HG02610 (cell line): Measurements from ENCODE around the gene MS4A18.

Experiments used
- ATAC-seq: cut with Tn5 transposase; IDR thresholded peaks from one replicate; pipeline ENCODE4 v1.9.1; 2021; ENCODE audit warnings: mild to moderate bottlenecking, moderate library complexity; ENCODE audit not compliant: unreplicated experiment

The MS4A18 gene

GRCh38 chr11:60785136-60785535 is 60.6 kb downstream of the MS4A18 start, which contains the start of gene MS4A10:
TSS of gene MS4A10 (plus strand) at chr11:60785333. CDS start at chr11:60790336, 5,003 bp downstream.
- ATAC-seq: no peak

GRCh38 chr11:60785806-60786361 is 61.4 kb downstream of the MS4A18 start:
- no peak for ATAC-seq

GRCh38 chr11:60786811-60787567 is 62.5 kb downstream of the MS4A18 start:
- ATAC-seq: no peak

GRCh38 chr11:60788401-60789125 is 64.0 kb downstream of the MS4A18 start:
- no peak for ATAC-seq

- ATAC-seq: no peak
Measured at GRCh38 chr11:60790726-60791125, 66.2 kb downstream of the MS4A18 start.

GRCh38 chr11:60791153-60791933 is 66.8 kb downstream of the MS4A18 start:
- no peak for ATAC-seq

- ATAC-seq: no peak
Measured at GRCh38 chr11:60792521-60792920, 68.0 kb downstream of the MS4A18 start.
